DOHH2 (cell line): ENCODE results near the gene TMEFF2.

ENCODE experiments used
- H3F3A ChIP-seq: fragments of 200-600 bp; sonication (generic), shearing (Covaris generic); 2 replicates; pipeline ENCODE4 v1.6.0; 2016; ENCODE audit warnings: antibody characterized with exemption, mild to moderate bottlenecking; ENCODE audit not compliant: control insufficient read depth, insufficient read depth
- H3K27ac ChIP-seq: fragments of 200-600 bp; sonication (generic); 2 replicates; pipeline ENCODE4 v1.5.1; 2014; ENCODE audit warnings: low read depth, mild to moderate bottlenecking, low read length, moderate library complexity
- H3K27me3 ChIP-seq: fragments of 200-600 bp; sonication (generic); 2 replicates; pipeline ENCODE4 v1.6.1; 2014; ENCODE audit warnings: mild to moderate bottlenecking, low read length, mixed read lengths; ENCODE audit not compliant: control insufficient read depth
- H3K36me3 ChIP-seq: fragments of 200-600 bp; sonication (generic); 2 replicates; pipeline ENCODE4 v1.6.1; 2014; ENCODE audit warnings: mild to moderate bottlenecking, low read length, moderate library complexity, mixed read lengths; ENCODE audit not compliant: control insufficient read depth
- H3K4me1 ChIP-seq: fragments of 200-600 bp; sonication (generic); 2 replicates; pipeline ENCODE4 v1.6.1; 2014; ENCODE audit warnings: mild to moderate bottlenecking, low read length, mixed read lengths; ENCODE audit not compliant: control insufficient read depth
- H3K4me2 ChIP-seq: fragments of 200-600 bp; sonication (generic); 2 replicates; pipeline ENCODE4 v1.6.0; 2014; ENCODE audit warnings: mild to moderate bottlenecking, low read length, moderate library complexity
- H3K4me3 ChIP-seq: fragments of 200-600 bp; sonication (generic); 2 replicates; pipeline ENCODE4 v1.5.1; 2014; ENCODE audit warnings: mild to moderate bottlenecking, low read length, mixed read lengths
- H3K79me2 ChIP-seq: fragments of 200-600 bp; sonication (generic); 2 replicates; pipeline ENCODE4 v1.6.1; 2014; ENCODE audit warnings: mild to moderate bottlenecking, low read length, mixed read lengths; ENCODE audit not compliant: control insufficient read depth
- H3K9me2 ChIP-seq: fragments of 200-600 bp; sonication (generic); replicated peaks from 2 replicates; pipeline ENCODE4 v1.6.1; 2014; ENCODE audit warnings: mild to moderate bottlenecking, low read length, mixed read lengths; ENCODE audit not compliant: control insufficient read depth
- H3K9me3 ChIP-seq: fragments of 200-600 bp; sonication (generic); 2 replicates; pipeline ENCODE4 v1.6.1; 2014; ENCODE audit warnings: antibody characterized with exemption, low read length, mixed read lengths; ENCODE audit not compliant: control insufficient read depth, insufficient read depth
- H4K20me1 ChIP-seq: fragments of 200-600 bp; sonication (generic); 2 replicates; pipeline ENCODE4 v1.6.0; 2014; ENCODE audit warnings: low read depth, mild to moderate bottlenecking, antibody characterized with exemption, low read length, moderate library complexity; ENCODE audit not compliant: control insufficient read depth, insufficient read depth
- EZH2phosphoT487 ChIP-seq: fragments of 200-600 bp; sonication (generic); IDR thresholded peaks from 2 replicates; pipeline ENCODE4 v1.6.1; 2017; ENCODE audit warnings: borderline replicate concordance, mild to moderate bottlenecking, antibody characterized with exemption, low read length, moderate library complexity, mixed read lengths
- TF ChIP-seq, protein P1 (sequence below): fragments of 200-600 bp; sonication (generic); IDR thresholded peaks from one replicate; pipeline ENCODE4 v1.5.1; 2014; ENCODE audit warnings: antibody characterized with exemption, mild to moderate bottlenecking, low read depth, low read length; ENCODE audit not compliant: poor library complexity, severe bottlenecking

TMEFF2 gene

DNA sequence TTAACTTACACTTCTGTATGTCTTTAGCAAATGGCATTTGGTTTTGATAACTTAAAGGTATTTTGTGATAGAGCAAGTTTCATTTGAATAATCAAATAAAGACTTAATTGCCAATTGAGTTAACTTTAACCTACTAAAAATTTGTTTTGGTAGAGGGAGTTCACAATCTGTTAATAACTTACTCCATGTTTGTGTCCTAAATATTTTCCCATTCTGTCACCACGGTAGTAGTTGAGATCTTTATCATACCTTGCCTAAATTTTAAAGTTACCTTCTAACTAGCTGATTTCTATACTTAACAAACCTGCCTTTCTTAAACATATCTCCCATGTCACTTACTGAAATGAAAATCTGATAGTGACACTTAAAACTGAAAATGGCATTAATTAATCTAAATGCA, 127.1 kb downstream of the TMEFF2 start:
- H3F3A ChIP-seq: no peaks in the 10 kb centered on the region
- no peaks in the 10 kb centered on the region for H3K4me1 ChIP-seq
- no peaks in the 10 kb centered on the region for H4K20me1 ChIP-seq
- H3K9me3 ChIP-seq: no peaks in the 10 kb centered on the region
- H3K27me3 ChIP-seq: no peaks in the 10 kb centered on the region
- no peak overlapping the region for H3K27ac ChIP-seq
- H3K79me2 ChIP-seq: no peaks in the 10 kb centered on the region
- H3K36me3 ChIP-seq: no peaks in the 10 kb centered on the region
- H3K9me2 ChIP-seq: no peaks in the 10 kb centered on the region
- no peak overlapping the region for H3K4me3 ChIP-seq
- no peak overlapping the region for H3K4me2 ChIP-seq
- TF ChIP-seq, protein P1, sequence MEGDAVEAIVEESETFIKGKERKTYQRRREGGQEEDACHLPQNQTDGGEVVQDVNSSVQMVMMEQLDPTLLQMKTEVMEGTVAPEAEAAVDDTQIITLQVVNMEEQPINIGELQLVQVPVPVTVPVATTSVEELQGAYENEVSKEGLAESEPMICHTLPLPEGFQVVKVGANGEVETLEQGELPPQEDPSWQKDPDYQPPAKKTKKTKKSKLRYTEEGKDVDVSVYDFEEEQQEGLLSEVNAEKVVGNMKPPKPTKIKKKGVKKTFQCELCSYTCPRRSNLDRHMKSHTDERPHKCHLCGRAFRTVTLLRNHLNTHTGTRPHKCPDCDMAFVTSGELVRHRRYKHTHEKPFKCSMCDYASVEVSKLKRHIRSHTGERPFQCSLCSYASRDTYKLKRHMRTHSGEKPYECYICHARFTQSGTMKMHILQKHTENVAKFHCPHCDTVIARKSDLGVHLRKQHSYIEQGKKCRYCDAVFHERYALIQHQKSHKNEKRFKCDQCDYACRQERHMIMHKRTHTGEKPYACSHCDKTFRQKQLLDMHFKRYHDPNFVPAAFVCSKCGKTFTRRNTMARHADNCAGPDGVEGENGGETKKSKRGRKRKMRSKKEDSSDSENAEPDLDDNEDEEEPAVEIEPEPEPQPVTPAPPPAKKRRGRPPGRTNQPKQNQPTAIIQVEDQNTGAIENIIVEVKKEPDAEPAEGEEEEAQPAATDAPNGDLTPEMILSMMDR: no peak
- TF ChIP-seq EZH2phosphoT487: no peak

DNA sequence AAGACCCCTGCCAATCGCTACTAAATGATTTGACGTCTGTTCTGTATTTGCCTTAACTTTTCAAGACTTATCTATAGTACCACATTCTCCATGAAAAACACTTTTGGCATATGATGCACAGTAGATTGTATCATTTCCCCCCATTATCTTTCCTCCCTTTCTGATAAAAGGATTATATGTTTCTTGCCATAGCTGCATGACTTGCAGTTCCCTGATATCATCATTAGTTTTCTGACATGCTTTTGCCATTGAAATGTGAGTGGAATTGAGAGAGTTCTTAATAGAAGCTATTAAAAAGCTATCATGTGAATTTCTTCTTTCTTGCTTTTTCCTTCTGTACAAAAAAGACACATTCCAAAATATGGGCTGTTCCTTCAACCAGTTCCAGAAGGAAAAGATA, 130.3 kb downstream of the TMEFF2 start:
- TF ChIP-seq, protein P1: no peak
- no peak for TF ChIP-seq EZH2phosphoT487
- Histone ChIP-seq H3K4me1 (no peaks in the 10 kb centered on the region), H3K4me2 (no peak overlapping the region), H3F3A (no peaks in the 10 kb centered on the region), H3K4me3 (no peak overlapping the region), H3K36me3 (no peaks in the 10 kb centered on the region), H3K79me2 (no peaks in the 10 kb centered on the region), H3K27ac (no peak overlapping the region), H3K9me3 (no peaks in the 10 kb centered on the region), H3K27me3 (no peaks in the 10 kb centered on the region), H3K9me2 (no peaks in the 10 kb centered on the region), H4K20me1 (no peaks in the 10 kb centered on the region)

DNA sequence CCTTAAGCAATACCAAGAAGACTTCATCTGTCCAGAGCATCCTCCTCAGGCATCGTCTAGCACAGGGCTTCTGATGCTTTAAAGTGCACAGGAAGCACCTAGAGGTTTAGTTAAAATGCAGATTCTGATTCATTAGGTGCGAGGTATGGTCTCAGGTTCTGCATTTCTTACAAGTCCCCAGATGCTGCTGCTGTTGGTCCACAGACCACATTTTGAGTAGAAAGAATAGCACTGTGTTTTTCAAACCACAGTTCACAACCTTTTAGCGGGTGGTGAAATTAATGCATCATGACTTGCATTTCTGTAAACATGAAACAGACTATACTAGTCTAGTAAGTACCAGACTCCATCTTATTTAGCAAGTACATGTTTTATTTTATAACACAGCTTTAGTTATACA, 134.6 kb downstream of the TMEFF2 start:
- no peaks in the 10 kb centered on the region for H3K27me3 ChIP-seq
- H3K27ac ChIP-seq: no peak overlapping the region
- no peaks in the 10 kb centered on the region for H3K4me1 ChIP-seq
- H3K4me3 ChIP-seq: no peak overlapping the region
- H4K20me1 ChIP-seq: no peaks in the 10 kb centered on the region
- TF ChIP-seq EZH2phosphoT487: no peak
- TF ChIP-seq, protein P1: no peak
- no peaks in the 10 kb centered on the region for H3K79me2 ChIP-seq
- H3F3A ChIP-seq: no peaks in the 10 kb centered on the region
- H3K9me3 ChIP-seq: no peaks in the 10 kb centered on the region
- no peaks in the 10 kb centered on the region for H3K9me2 ChIP-seq
- no peaks in the 10 kb centered on the region for H3K36me3 ChIP-seq
- no peak overlapping the region for H3K4me2 ChIP-seq

DNA sequence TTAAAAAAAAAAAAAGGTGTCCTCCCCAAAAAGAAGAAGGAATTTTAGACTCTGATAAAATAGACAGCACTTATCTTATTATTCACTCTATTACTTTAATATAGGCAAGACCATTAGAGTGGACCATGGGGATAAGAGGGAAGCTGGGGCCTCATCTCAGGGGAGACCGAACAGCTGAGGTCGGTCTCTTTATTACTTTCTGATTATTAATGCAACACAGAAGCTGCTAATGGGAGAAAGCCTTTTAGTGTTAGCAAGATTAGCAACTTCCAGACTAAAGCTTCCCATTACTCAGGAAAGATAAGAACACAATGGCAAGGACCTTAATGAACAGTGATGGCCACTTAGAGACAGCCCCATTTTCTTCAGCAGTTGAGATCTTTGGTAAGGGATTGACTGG, 135.5 kb downstream of the TMEFF2 start:
- H3K9me2 ChIP-seq: no peaks in the 10 kb centered on the region
- H3K4me3 ChIP-seq: no peak overlapping the region
- H3F3A ChIP-seq: no peaks in the 10 kb centered on the region
- no peaks in the 10 kb centered on the region for H3K79me2 ChIP-seq
- H3K4me1 ChIP-seq: no peaks in the 10 kb centered on the region
- no peaks in the 10 kb centered on the region for H3K27me3 ChIP-seq
- TF ChIP-seq, protein P1: no peak
- no peak for TF ChIP-seq EZH2phosphoT487
- H3K4me2 ChIP-seq: no peak overlapping the region
- H3K36me3 ChIP-seq: no peaks in the 10 kb centered on the region
- no peaks in the 10 kb centered on the region for H4K20me1 ChIP-seq
- no peaks in the 10 kb centered on the region for H3K9me3 ChIP-seq
- no peak overlapping the region for H3K27ac ChIP-seq
